Endodermal cell (in vitro differentiated cells): Measurements from ENCODE around the gene DLG1. TPM values are rescaled to one million over a fixed set of nuclear protein-coding genes. Genes with fewer than 3 reads are reported as not detected.

Experiments
- DNase-seq: peaks from one replicate; pipeline ENCODE4 v3.0.0-alpha.2; 2017
- H3K27ac ChIP-seq: 2 replicates; pipeline ENCODE4 v1.5.1; 2013; ENCODE audit warnings: mild to moderate bottlenecking, low read depth, low read length, moderate library complexity
- H3K27me3 ChIP-seq: 2 replicates; pipeline ENCODE4 v1.6.1; 2013; ENCODE audit warnings: mild to moderate bottlenecking, low read length, moderate library complexity; ENCODE audit not compliant: insufficient read depth, control insufficient read depth, poor library complexity, severe bottlenecking
- H3K36me3 ChIP-seq: 2 replicates; pipeline ENCODE4 v1.7.0; 2013; ENCODE audit warnings: mild to moderate bottlenecking, low read length, moderate library complexity; ENCODE audit not compliant: control insufficient read depth, insufficient read depth
- H3K4me1 ChIP-seq: one replicate; pipeline ENCODE4 v1.7.0; 2013; ENCODE audit warnings: low read length; ENCODE audit not compliant: control insufficient read depth, insufficient read depth
- H3K4me3 ChIP-seq: 2 replicates; pipeline ENCODE4 v1.5.1; 2013; ENCODE audit warnings: mild to moderate bottlenecking, low read length, moderate library complexity
- H3K9ac ChIP-seq: 2 replicates; pipeline ENCODE4 v1.6.1; 2013; ENCODE audit warnings: mild to moderate bottlenecking, low read length, moderate library complexity; ENCODE audit not compliant: poor library complexity, severe bottlenecking; ENCODE audit errors: extremely low read depth
- H3K9me3 ChIP-seq: 2 replicates; pipeline ENCODE4 v1.6.1; 2013; ENCODE audit warnings: mild to moderate bottlenecking, low read length, moderate library complexity; ENCODE audit not compliant: control insufficient read depth
- H3K27ac Mint-ChIP-seq: 2 replicates; pipeline ENCODE4 v1.8.0; 2020; ENCODE audit warnings: mixed read lengths
- H3K27me3 Mint-ChIP-seq: 2 replicates; pipeline ENCODE4 v1.8.0; 2021; ENCODE audit warnings: mild to moderate bottlenecking, mixed read lengths; ENCODE audit not compliant: insufficient read depth
- H3K36me3 Mint-ChIP-seq: 2 replicates; pipeline ENCODE4 v1.8.0; 2020; ENCODE audit warnings: low read depth, mixed read lengths
- H3K4me1 Mint-ChIP-seq: 2 replicates; pipeline ENCODE4 v1.8.0; 2020; ENCODE audit warnings: mixed read lengths
- H3K4me3 Mint-ChIP-seq: 2 replicates; pipeline ENCODE4 v1.8.0; 2020; ENCODE audit warnings: mild to moderate bottlenecking, moderate library complexity, mixed read lengths
- H3K9me3 Mint-ChIP-seq: 2 replicates; pipeline ENCODE4 v1.8.0; 2020; ENCODE audit warnings: mild to moderate bottlenecking, mixed read lengths
- CTCF ChIP-seq: fragments of 200-600 bp; sonication (generic); conservative IDR thresholded peaks from 2 replicates; pipeline ENCODE4 v1.5.0; 2021; ENCODE audit warnings: antibody characterized with exemption, mild to moderate bottlenecking
- WGBS, 2 experiments: methylation state at CpG; one replicate each; pipeline versions ENCODE4 v1.1.5 to v1.1.7; 2013; ENCODE audit warnings: missing lambda C conversion rate in 2 of 2, mixed read lengths in 1 of 2; ENCODE audit not compliant: insufficient coverage in 1 of 2, insufficient read length in 1 of 2; 5-methylcytosine and 5-hydroxymethylcytosine counted together
- total RNA-seq, 2 donors: library from RNA; stranded (reverse); fragmentation: NEBNext Ultra II Directional in 1 of 2; extraction: Animal tissue kit (Norgen Biotek cat#: 25700) in 1 of 2; gene quantifications; 2 replicates in 1 of 2; 3 replicates in 1 of 2; pipeline ENCODE4 v1.2.1, GENCODE V29; 2021

Gene DLG1
- total RNA-seq, 2 donors from 2014 or later, result 78.7 to 96.9 TPM

- DNase-seq, result no peak
- H3K27me3 ChIP-seq, result no peaks in the 10 kb centered on the region
- H3K36me3 ChIP-seq, result peaks cover 25% of the 10 kb centered on the region
- Mint-ChIP-seq H3K27ac (no peak overlapping the region), H3K4me1 (peaks cover 24% of the 10 kb centered on the region), H3K9me3 (no peaks in the 10 kb centered on the region), H3K36me3 (peaks cover 23% of the 10 kb centered on the region), H3K27me3 (no peaks in the 10 kb centered on the region), H3K4me3 (no peak overlapping the region)
- no peak for TF ChIP-seq CTCF
- H3K27ac ChIP-seq, result no peak overlapping the region
- H3K4me3 ChIP-seq, result no peak overlapping the region
- H3K9me3 ChIP-seq, result no peaks in the 10 kb centered on the region
- H3K9ac ChIP-seq, result no peak overlapping the region
- H3K4me1 ChIP-seq, result peaks cover 7% of the 10 kb centered on the region
- WGBS, 2 experiments, result 97% methylated on average over 3 of the region's 4 CpGs; no CpG with 5 or more reads in 1 of the 2 experiments
These were observed 27.7 kb downstream of the DLG1 start for GRCh38 chr3:197270558-197271317.

GRCh38 chr3:197269024-197269423, 29.4 kb downstream of the DLG1 start:
- H3K27ac Mint-ChIP-seq, result no peak overlapping the region
- H3K36me3 ChIP-seq, result peaks cover 10% of the 10 kb centered on the region
- TF ChIP-seq CTCF, result no peak

GRCh38 chr3:197268294-197268693, 30.1 kb downstream of the DLG1 start:
- H3K9me3 Mint-ChIP-seq, result no peaks in the 10 kb centered on the region
- peaks cover 7% of the 10 kb centered on the region for H3K4me1 ChIP-seq
- H3K4me3 ChIP-seq, result no peak overlapping the region
- WGBS, 2 experiments, result 95% methylated on average over 4 of the region's 4 CpGs; no CpG with 5 or more reads in 1 of the 2 experiments
- DNase-seq, result no peak
- peaks cover 16% of the 10 kb centered on the region for H3K36me3 Mint-ChIP-seq
- no peak overlapping the region for H3K27ac Mint-ChIP-seq
- H3K27ac ChIP-seq, result no peak overlapping the region
- peaks cover 13% of the 10 kb centered on the region for H3K36me3 ChIP-seq
- no peaks in the 10 kb centered on the region for H3K27me3 Mint-ChIP-seq
- H3K4me3 Mint-ChIP-seq, result no peak overlapping the region
- no peaks in the 10 kb centered on the region for H3K27me3 ChIP-seq
- H3K9ac ChIP-seq, result no peak overlapping the region
- TF ChIP-seq CTCF, result no peak
- peaks cover 24% of the 10 kb centered on the region for H3K4me1 Mint-ChIP-seq
- H3K9me3 ChIP-seq, result no peaks in the 10 kb centered on the region

More at GRCh38 chr3:197269024-197269423, 29.4 kb downstream of the DLG1 start:
- H3K27me3 Mint-ChIP-seq, result no peaks in the 10 kb centered on the region
- H3K36me3 Mint-ChIP-seq, result peaks cover 21% of the 10 kb centered on the region
- Histone ChIP-seq H3K4me3 (no peak overlapping the region), H3K27ac (no peak overlapping the region), H3K9ac (no peak overlapping the region), H3K27me3 (no peaks in the 10 kb centered on the region), H3K4me1 (peaks cover 7% of the 10 kb centered on the region), H3K9me3 (no peaks in the 10 kb centered on the region)
- no peaks in the 10 kb centered on the region for H3K9me3 Mint-ChIP-seq
- 95 to 100% methylated on average over 1 to 2 of the region's 3 CpGs for WGBS, 2 experiments
- DNase-seq, result no peak
- peaks cover 24% of the 10 kb centered on the region for H3K4me1 Mint-ChIP-seq
- H3K4me3 Mint-ChIP-seq, result no peak overlapping the region
